NCI-H345 treated with DMSO at 0.1 percent for 48 hours (cell line): ENCODE data around the gene ASPSCR1.
"Not testable (repeated sequence)": the region's sequence is repeated elsewhere in the genome, so short reads cannot be mapped to it uniquely, and the experiment has no call there.

ENCODE experiments used
- DNase-seq: peaks from one replicate; lab custom pipeline; 2025; ENCODE audit not compliant: unreplicated experiment; lab: John Stamatoyannopoulos, UW

The ASPSCR1 gene

DNA sequence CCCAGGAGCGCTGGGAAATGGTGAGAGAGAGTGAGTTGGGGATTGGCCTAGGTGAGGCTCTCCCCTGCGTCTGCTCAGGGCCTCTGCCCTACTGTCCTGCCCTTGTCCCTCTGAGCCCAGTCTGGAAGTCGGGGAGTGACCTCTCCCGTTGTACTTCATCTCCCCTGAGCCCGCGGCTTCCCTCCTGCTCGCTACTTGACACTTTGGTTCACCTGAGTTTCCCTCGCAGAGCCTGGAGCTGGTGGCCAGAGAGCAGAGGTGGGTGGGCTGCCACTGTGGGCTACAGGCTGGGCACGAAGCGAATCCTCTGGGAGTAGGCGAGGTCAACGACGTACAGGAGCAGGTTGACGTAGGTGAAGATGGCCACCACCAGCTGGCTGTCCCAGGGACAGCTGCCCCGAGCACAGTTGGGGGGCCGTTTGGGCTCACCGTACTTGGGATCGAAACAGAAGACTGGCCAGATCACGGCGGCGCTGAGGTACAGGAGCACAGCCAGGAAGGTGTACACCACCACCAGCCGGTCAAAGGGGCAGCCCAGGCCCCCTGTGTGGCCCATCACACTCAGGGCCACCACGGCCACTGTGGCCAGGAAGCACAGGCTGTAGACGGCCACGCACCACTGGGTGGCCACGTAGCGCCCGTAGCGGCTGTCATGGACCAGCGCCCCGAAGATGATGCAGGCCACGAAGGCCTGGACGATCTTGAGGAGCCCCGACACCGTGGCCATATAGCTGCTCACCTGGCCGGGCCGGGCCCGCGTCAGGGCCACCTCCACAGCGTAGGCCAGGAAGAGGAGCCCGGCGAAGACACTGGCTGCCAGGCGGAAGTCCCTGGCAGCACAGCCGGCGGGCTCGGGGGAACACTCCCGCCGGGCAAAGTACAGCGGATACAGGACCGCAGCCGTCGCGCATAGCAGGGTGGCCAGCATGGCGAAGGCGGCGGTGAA, 36.6 kb upstream of the ASPSCR1 start:
- DNase-seq = no peak

DNA sequence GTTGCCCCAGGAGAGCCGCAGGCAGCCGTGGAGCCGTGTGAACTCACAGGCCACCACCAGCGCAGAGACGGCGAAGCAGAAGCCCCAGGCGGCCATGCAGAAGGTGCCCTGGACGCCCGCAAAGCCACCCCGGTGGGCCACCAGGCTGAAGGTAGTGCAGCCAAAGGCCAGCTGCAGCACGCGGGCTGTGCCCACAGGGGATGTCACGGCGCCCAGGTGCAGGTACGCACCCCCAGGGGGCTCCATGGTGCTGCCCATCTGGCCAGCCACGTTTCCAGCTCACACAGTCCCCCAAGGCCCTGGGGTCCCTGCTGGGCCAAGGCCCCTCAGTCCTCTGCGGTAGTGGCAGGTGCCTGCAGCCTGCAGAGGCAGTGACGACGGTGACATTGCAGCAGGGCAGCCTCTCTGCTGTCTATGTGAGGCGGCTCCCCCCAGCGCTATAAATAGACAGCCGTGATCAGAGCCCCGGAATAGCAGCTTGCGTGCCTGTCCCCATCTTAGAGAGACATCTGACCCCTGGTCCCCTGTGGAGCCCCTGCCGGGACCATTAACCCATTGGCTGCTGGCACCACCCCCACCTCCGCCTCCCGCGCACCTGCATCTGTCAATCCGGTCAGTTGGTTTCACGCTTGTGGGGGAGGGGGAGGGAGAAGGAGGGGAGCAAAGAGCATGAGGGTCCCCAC, 35.8 kb upstream of the ASPSCR1 start:
- no peak for DNase-seq

DNA sequence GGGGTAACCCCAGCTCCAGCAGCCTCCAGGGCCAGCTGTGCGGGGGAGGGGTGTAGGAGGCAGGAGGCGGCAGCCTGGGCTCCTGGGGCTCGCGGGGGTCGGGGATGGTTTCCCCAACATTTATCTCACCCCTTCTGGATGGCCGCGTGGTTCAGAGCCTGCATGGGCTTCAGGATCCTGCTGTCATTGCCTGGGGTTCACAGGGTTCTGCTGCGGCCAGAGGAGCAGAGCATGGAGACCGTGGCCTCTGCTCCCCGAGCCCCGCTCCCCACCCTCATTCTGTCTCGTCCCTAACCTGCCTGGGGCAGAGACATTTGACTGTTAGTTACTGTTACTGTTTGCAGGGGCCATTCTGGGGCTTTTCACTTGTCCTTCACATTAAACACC, 35.3 kb upstream of the ASPSCR1 start:
- DNase-seq = no peak

DNA sequence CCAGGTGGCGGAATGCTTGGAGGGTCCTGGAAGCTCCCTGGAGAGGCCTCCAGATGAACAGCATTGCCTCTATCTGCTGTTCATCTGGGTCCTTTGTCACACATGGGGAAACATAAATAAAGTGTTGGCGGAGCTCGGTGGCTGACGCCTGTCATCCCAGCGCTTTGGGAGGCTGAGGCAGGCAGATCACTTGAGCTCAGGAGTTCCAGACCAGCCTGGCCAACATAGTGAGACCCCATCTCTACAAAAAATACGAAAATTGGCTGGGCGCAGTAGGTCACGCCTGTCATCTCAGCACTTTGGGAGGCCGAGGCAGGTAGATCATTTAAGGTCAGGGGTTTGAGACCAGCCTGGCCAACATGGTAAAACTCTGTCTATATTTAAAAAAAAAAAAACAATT, 32.6 kb upstream of the ASPSCR1 start:
- no peak for DNase-seq

DNA sequence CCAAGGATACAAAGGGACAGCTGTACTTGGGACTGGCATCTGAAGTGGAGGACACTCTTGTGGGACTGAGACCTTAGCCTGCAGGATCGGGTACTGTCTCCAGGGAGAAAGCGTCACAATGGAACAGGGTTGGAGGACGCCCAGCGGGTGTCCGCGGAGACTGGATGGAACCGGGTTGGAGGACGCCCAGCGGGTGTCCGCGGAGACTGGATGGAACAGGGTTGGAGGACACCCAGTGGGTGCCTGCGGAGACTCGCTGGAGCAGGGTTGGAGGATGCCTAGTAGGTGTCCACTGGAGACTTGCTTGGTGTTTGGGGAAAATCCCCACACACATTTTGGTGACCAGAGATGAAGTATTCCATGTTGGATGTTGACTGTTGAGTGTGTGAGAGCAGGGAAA, 30.2 kb upstream of the ASPSCR1 start, which contains the start of gene MYADML2:
Gene MYADML2, minus strand, starts transcription at position 45 of the 400 bp plus-strand sequence. CDS start 5,492 bp downstream, outside the sequence.
- DNase-seq = no peak

DNA sequence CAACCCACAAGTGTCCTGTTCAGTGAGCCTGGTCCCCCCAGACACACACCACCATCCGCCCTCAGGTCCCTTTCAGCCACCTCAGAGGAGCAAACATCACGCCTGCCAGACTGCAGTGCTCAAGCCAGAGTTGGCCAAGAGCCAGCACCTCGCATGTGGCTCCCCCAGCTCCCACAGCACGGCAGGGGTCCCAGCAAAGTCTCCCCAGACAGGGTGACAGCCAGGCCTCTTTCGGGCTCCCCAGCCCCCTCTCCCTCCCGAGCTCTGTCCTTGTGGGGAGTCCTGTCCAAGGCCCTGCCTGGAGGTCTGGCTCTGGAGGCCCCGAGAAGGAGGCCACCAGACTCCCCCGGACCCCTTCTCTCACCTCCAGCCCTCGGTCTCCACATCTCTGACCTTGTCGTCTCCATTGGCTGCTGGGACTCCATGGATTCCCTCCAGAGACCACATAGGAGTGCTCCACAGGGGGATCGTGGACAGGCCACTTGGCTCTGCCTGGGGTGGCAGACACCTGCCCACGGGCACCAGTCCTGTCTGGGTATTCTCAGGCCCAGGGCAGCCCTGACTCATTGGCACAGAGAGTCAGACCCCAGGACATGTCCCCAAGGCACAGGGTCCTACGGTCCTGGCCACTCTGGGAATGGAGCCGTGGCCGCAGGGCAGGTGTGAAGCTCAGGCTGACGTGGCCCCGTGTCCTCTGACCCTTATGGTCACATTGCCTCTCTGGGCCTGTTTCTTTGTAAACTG, 28.6 kb upstream of the ASPSCR1 start:
- DNase-seq = no peak

DNA sequence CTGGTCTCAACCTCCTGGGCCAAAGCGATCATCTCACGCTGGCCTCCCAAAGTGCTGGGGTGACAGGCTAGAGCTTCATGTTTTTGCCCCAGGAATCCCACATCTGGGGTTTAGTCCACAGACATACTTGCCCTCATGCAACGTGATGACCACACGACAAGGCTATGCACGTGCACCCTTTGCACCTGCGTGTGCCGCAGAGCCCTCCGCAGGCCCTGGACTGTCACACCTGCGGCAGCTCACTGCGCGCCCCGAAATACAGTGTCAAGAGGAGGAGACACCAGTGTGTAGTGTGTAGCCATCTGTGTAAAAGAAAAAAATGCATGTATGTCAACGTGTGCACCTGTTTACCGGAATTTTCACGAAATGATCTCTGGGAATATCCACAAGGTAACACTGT, 26.9 kb upstream of the ASPSCR1 start:
- no peak for DNase-seq

DNA sequence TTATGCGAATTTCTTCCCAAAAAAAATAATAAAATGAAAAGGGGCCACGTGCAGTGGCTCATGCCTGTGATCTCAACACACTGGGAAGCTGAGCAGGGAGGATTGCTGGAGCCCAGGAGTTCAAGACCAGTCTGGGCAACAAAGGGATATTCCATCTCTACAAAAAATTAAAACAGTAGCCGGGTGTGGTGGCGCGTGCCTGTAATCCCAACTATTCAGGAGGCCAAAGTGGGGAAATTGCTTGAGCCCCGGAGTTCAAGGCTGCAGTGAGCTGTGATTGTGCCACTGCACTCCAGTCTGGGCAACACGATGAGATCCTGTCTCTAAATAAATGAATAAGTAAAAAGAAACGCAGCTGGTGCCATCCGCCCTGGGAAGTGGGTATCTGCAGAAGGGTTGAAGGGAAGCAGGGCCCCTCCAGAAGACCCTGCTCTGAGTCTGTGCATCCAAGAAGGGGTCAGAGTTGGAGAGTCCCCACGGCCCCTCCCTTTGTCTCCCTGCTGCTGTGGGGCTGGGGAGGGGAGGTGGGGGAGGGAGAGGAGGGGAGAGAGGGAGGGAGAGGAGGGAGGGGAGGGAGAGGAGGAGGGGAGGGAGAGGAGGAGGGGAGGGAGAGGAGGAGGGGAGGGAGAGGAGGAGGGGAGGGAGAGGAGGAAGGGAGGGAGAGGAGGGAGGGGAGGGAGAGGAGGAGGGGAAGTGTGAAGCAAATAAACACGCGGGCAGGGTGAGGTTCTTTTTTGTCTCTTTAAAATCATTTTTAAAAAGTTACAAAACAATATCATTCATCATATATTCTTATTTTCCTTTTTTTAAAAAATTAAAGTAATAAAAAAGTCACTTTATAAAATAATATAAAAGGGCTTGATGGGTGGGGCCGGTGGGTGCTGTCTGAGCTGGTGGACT, 25.4 kb upstream of the ASPSCR1 start:
- DNase-seq = no peak

DNA sequence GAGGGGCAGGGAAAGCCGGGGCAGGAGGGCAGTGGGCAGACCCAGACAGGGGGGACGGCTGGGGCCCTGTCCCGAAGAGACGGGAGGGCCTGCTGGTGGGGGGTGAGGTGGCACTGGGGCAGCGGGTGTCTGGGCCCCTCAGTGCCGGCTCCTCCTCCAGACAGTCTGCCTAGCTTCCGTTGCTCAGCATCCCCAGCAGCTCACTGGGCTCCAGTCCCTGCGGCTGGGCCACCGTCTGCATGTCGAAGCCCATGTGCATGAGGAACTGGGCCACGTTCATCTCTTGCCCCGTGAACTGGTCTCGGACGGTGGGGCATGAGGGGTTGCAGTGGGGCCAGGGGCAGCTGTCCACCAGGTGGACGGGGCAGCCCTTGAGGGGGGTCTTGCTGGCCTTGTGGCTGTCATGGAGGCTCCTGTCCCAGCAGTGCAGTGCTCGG, 24.6 kb upstream of the ASPSCR1 start:
- no peak for DNase-seq

DNA sequence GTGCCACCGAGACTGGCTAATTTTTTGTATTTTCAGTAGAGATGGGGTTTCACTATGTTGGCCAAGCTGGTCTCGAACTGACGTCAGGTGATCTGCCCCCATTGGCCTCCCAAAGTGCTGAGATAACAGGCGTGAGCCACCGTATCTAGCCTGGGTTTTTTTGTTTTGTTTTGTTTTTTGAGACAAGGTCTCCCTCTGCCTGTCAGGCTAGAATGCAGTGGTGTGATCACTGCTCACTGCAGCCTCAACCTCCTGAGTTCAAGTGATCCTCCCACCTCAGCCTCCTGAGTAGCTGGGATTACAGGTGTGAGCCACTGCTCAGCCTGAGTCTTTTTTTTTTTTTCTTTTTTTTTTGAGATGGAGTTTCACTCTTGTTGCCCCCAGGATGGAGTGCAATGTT, 24.0 kb upstream of the ASPSCR1 start:
- DNase-seq = not testable (repeated sequence)

DNA sequence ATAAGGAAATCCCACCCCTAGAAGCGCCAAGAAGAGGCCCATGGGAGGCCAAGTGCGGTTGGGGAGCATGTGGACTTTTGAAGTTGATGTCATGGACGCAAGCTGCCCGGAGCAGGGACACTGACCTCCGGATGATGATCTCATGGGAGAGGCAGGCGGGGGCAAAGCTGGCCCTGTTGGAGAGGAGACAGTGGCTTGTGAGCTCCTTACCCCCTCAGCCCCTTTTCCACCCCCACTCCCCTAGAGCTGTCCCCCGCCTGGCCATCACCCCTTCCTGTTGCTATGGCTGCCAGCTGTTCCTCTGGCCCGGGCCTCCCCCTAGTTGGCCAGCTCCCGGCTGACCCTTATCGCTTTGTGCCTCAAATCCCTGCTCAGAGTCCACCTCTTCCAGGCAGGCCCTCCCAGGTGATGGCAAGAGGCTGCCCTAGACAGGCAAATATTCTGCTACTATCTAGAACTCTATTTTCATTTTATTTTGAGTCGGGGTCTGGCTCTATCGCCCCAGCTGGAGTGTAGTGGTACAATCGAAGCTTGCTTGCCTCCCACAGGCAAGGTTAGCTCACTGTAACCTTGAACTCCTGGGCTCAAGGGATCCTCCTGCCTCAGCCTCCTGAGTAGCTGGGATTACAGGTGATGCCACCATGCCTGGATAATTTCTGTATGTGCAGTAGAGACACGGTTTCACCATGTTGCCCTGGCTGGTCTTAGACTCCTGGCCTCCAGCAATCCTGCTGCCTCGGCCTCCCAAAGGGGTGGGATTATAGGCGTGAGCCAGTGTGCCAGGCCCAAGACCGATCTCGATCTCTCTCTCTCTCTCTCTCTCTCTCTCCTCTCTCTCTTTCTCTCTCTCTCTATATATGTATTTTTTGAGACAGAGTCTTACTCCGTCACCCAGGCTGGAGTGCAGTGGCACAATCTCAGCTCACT, 23.0 kb upstream of the ASPSCR1 start:
- DNase-seq = no peak

DNA sequence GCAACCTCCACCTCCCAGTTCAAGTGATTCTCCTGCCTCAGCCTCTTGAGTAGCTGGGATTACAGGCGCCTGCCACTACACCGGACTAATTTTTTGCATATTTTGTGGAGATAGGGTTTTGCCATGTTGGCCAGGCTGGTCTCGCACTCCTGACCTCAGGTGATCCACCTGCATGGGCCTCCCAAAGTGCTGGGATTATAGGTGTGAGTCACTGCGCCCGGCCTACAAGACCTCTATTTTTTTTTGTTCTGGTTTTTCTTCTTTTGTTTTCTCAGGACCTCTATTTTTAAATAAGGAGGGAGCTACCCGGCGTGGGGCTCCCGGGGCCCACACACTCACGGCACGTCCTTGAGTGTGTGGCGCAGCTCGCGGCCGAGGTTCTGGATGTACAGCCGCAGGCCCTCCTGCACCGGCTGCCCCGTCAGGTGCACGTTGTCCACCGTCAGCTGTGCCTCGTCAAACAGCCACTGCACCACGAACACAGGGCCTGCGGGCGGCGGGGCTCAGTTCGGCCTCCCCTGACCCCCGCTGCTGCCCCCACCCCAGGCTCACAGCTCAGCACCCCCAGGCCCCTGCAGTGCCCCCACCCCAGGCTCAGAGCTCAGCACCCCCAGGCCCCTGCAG, 22.3 kb upstream of the ASPSCR1 start:
- no peak for DNase-seq

DNA sequence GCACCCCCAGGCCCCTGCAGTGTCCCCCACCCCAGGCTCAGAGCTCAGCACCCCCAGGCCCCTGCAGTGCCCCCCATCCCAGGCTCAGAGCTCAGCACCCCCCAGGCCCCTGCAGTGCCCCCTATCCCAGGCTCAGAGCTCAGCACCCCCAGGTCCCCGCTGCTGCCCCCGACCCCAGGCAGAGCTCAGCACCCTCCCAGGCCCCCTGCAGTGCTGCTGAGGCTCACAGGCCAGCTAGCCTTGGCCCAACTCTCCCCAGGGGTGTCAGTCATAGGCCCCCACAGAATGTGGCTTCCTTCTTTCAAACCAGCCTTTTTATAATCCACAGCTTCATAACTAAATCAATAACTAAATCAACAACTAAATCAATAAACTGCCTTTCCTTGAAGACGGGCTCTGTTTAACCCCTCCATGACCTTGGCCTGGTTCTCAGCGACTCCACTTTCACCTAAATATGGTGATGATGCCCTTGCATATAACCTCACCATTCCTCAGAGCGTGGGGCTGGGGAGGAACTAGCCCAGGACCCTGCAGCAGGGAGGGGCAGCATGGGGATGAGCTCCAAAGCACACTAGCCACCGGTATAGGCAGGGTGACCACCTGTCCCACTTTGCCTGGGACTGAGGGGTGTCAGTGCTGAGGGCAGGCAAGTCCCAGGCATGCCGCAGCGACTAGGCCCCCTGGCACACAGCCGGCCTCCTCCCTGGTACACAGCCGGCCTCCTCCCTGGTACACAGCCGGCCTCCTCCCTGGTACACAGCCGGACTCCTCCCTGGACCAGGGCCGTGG, 21.5 kb upstream of the ASPSCR1 start:
- no peak for DNase-seq

DNA sequence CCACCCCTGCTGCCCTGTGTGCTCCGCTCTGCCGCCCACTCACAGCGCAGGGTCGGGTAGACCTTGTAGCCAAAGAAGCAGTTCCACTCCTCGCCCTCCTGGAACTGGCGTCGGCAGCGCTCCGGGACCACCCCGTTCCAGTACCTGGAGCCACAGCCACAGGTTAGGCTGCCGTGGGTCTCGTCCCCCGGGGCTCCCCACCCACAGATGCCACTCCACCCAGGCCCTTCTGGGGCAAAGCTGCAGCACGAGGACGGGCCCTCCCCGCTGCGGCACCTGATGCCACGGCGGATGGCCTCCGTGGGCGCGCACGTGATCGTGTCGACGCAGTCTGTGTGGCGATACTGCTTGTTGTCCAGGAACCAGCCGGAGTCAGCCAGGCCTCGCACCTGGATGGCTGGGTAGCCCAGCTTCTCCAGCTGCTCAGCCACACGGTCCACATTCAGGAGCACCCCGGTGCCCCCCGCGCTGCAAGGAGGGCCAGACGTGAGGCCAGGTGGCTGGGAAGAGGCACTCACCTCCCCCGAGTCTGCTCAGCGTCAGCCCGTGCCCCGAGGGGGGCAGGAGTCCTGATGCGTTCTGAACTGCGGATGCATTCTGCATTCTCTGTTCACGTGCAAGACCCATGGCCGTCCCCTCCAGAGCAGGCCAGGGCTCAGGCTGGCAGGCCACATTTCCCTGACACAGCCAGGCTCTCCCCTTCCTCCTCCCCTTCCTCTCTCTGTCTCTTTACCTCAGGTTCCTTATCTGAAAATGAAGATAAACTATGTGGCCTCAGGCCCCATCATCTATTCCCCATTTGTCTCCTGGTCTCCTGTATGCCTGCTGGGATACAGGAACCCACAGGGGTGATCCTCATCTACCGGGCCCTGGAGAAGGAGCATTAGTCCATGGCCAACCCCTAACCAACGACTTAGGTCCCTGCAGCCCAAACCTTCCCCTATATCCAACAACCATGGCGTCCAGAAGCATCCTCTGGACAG, 20.5 kb upstream of the ASPSCR1 start:
- DNase-seq = no peak

DNA sequence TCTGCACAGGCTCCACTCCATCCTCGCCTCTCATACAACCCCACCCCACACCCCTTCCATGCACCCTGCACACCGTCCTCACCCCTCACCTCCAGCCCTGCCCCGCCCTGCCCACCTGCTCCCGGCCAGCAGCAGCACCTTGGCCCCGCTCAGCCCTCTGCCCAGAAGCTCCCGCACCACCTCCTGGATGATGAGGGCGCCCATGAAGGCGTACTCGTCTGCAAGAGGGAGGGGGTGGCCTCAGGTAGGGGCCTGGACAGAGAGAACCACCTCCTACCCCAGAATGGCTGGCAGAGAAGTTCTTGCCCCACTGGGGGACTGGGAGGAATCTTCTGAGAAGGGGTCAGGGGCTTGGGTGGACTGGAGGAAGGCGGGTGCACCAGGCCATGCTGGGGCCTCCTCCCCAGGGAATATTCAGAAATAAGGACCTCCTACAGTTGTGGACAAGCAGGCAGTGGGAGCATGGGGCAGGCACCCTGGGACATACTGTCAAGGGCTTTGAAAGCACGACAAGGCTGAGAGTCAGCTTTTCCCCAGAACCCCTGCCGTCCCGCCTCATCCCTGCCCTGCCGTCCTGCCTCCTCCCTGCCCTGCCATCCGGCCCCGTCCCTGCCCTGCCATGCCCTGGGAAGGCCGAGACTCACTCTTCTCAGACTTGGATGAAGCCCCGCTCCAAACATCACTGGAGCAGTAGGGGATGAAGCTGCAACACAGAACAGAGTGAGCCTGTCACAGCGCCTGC, 19.6 kb upstream of the ASPSCR1 start:
- DNase-seq = no peak

DNA sequence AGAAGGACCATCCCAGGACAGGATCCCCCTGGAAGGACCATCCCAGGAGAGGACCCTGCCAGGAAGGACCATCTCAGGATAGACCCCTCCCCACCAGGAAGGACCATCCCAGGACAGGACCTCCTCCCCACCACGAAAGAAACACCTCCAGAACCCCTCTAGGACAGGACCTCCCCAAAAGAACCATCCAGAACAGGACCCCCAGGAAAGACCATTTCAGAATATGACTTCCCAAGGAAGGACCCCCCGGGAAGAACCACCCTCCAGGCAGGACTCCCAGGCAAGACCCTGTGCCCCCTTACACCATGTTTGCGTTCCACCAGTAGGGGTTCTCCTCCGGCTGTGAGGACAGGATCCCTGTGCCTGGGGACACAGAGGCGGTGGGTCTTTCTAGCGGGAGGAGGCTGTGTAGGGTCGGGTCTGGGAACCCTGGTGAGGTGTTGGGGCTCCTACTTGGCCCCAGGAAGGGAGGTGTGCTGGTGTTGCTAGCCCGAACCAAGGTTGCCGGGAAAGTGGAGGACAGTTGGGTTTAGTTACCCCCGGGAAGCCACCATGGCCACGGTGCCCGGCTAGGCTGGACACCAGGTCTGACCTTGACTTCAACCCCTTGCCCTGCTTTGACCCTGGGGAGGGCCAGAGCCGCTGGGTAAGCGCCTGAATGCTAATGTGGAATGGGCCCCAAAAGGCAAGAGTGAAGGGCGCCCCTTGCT, 18.6 kb upstream of the ASPSCR1 start:
- no peak for DNase-seq
